Keratinocyte (primary cell): ENCODE measurements around the gene HNRNPM. TPM values are rescaled to one million over a fixed set of nuclear protein-coding genes. Genes with fewer than 3 reads are reported as not detected.
A peak's percentile ranks its signal among the peaks of the same experiment; 100 is the strongest.

Source experiments
- DNase-seq: peaks from one replicate; pipeline ENCODE4 v3.0.0-alpha.2; 2011; ENCODE audit warnings: low read depth, missing footprints, low spot score
- FAIRE-seq: peaks from 2 replicates; lab custom pipeline; 2011; peaks lifted over from hg19 to GRCh38; lab: Jason Lieb, UNC
- H2AFZ ChIP-seq: 2 replicates; pipeline ENCODE4 v1.6.0; 2012; ENCODE audit warnings: low read length, control low read depth, inconsistent platforms; ENCODE audit not compliant: control insufficient read depth
- H3K27ac ChIP-seq: 2 replicates; pipeline ENCODE4 v1.5.1; 2011; ENCODE audit warnings: low read length; ENCODE audit not compliant: control insufficient read depth, insufficient read depth
- H3K27me3 ChIP-seq: 3 replicates; pipeline ENCODE4 v1.6.0; 2011; ENCODE audit warnings: low read length; ENCODE audit not compliant: control insufficient read depth, insufficient read depth; ENCODE audit errors: extremely low read depth
- H3K36me3 ChIP-seq, 2 experiments: 2 replicates in 1 of 2; 3 replicates in 1 of 2; pipeline ENCODE4 v1.5.1; 2011; ENCODE audit warnings: low read length in 2 of 2, mild to moderate bottlenecking in 1 of 2; ENCODE audit not compliant: control insufficient read depth in 2 of 2, insufficient read depth in 2 of 2; ENCODE audit errors: extremely low read depth in 1 of 2
- H3K4me1 ChIP-seq: 3 replicates; pipeline ENCODE4 v1.5.1; 2011; ENCODE audit warnings: low read length; ENCODE audit not compliant: control insufficient read depth, insufficient read depth; ENCODE audit errors: extremely low read depth
- H3K4me2 ChIP-seq: 3 replicates; pipeline ENCODE4 v1.6.0; 2011; ENCODE audit warnings: low read depth, low read length; ENCODE audit not compliant: control insufficient read depth, insufficient read depth; ENCODE audit errors: extremely low read depth
- H3K4me3 ChIP-seq, 3 experiments: fragments of 200-600 bp in 1 of 3; sonication (generic) in 1 of 3; 2 replicates in 2 of 3; 3 replicates in 1 of 3; pipeline ENCODE4 v1.5.1; 2011 to 2016; ENCODE audit warnings: low read length in 3 of 3, mild to moderate bottlenecking in 3 of 3, control low read depth in 2 of 3, inconsistent platforms in 1 of 3, low read depth in 1 of 3, mixed read lengths in 1 of 3, mixed run types in 1 of 3, moderate library complexity in 1 of 3; ENCODE audit not compliant: control insufficient read depth in 2 of 3, insufficient read depth in 2 of 3; ENCODE audit errors: extremely low read depth in 1 of 3
- H3K79me2 ChIP-seq: 2 replicates; pipeline ENCODE4 v1.6.0; 2012; ENCODE audit warnings: low read length; ENCODE audit not compliant: control insufficient read depth, insufficient read depth
- H3K9ac ChIP-seq: 3 replicates; pipeline ENCODE4 v1.6.0; 2011; ENCODE audit warnings: low read length; ENCODE audit not compliant: control insufficient read depth, insufficient read depth; ENCODE audit errors: extremely low read depth
- H3K9me1 ChIP-seq: 3 replicates; pipeline ENCODE4 v1.6.0; 2011; ENCODE audit warnings: low read length; ENCODE audit not compliant: control insufficient read depth, insufficient read depth; ENCODE audit errors: extremely low read depth
- H3K9me3 ChIP-seq: 2 replicates; pipeline ENCODE4 v1.5.1; 2012; ENCODE audit warnings: low read depth, low read length; ENCODE audit not compliant: control insufficient read depth
- H4K20me1 ChIP-seq: 3 replicates; pipeline ENCODE4 v1.6.0; 2011; ENCODE audit warnings: low read length; ENCODE audit not compliant: control insufficient read depth, insufficient read depth; ENCODE audit errors: extremely low read depth
- EZH2 ChIP-seq: IDR thresholded peaks from one replicate; pipeline ENCODE4 v1.6.1; 2012; ENCODE audit warnings: inconsistent platforms, mild to moderate bottlenecking, low read length, moderate library complexity
- dilution Hi-C: fragments of 300-500 bp; cut with MboI; formaldehyde crosslinking; loops from one replicate; pipeline ENCODE4 v1.7.0; 2020; ENCODE audit warnings: low sequenced_read_pairs; ENCODE audit not compliant: extremely low pct_ligation_motif_present
- polyA plus RNA-seq, 5 experiments: library from polyadenylated mRNA; depleted of rRNA in 3 of 5; stranded (reverse) in 3 of 5; stranded (forward) in 1 of 5; unstranded in 1 of 5; fragments of >200 nt; gene quantifications; 1 replicate in 1 of 5; 2 replicates in 3 of 5; 3 replicates in 1 of 5; pipeline versions ENCODE4 v1.2.1 to v1.2.3, GENCODE V29; 2011 to 2012; ENCODE audit warnings: missing spikeins in 2 of 5, low read depth in 1 of 5, low replicate concordance in 1 of 5
- TF ChIP-seq, protein P1 (sequence below), 3 experiments: IDR thresholded peaks in 1 of 3; conservative IDR thresholded peaks in 1 of 3; optimal IDR thresholded peaks in 1 of 3; 2 replicates in 2 of 3; 3 replicates in 1 of 3; pipeline versions ENCODE3 to v1.5.1; 2011; ENCODE audit warnings: low read length in 3 of 3, mild to moderate bottlenecking in 3 of 3, moderate library complexity in 2 of 3, control low read depth in 1 of 3, inconsistent platforms in 1 of 3; ENCODE audit not compliant: insufficient read depth in 2 of 3; ENCODE audit errors: extremely low read depth in 1 of 3

The HNRNPM gene
- polyA plus RNA-seq, 1 donor (not counting 4 experiments of a cell fraction or from before 2014, with no cell fraction given), result 126 TPM

- FAIRE-seq, result no peak
- dilution Hi-C loops, result no loop called here
These were observed 46.8 kb downstream of the HNRNPM start for GRCh38 chr19:8491574-8491973.

GRCh38 chr19:8494158-8494557 lies 49.4 kb downstream of the HNRNPM start:
- no peaks in the 10 kb centered on the region for H3K9me3 ChIP-seq
- no peak overlapping the region for H3K4me3 ChIP-seq
- H3K27me3 ChIP-seq, result no peaks in the 10 kb centered on the region
- dilution Hi-C loops, result no loop called here
- no peak overlapping the region for H3K27ac ChIP-seq
- H3K36me3 ChIP-seq, result peaks cover 0 to under 1% of the 10 kb centered on the region in 2 experiments
- DNase-seq (no peak), FAIRE-seq (no peak)
- H4K20me1 ChIP-seq, result no peaks in the 10 kb centered on the region
- peak overlapping the region; percentile 54 for H3K4me2 ChIP-seq
- H3K9ac ChIP-seq, result peak overlapping the region; percentile 9
- no peaks in the 10 kb centered on the region for H3K79me2 ChIP-seq
- no peaks in the 10 kb centered on the region for H3K9me1 ChIP-seq
- peaks cover 21% of the 10 kb centered on the region for H3K4me1 ChIP-seq
- peak overlapping the region; percentile 77 for H2AFZ ChIP-seq
- TF ChIP-seq, protein P1, sequence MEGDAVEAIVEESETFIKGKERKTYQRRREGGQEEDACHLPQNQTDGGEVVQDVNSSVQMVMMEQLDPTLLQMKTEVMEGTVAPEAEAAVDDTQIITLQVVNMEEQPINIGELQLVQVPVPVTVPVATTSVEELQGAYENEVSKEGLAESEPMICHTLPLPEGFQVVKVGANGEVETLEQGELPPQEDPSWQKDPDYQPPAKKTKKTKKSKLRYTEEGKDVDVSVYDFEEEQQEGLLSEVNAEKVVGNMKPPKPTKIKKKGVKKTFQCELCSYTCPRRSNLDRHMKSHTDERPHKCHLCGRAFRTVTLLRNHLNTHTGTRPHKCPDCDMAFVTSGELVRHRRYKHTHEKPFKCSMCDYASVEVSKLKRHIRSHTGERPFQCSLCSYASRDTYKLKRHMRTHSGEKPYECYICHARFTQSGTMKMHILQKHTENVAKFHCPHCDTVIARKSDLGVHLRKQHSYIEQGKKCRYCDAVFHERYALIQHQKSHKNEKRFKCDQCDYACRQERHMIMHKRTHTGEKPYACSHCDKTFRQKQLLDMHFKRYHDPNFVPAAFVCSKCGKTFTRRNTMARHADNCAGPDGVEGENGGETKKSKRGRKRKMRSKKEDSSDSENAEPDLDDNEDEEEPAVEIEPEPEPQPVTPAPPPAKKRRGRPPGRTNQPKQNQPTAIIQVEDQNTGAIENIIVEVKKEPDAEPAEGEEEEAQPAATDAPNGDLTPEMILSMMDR (optimal IDR thresholded peaks at IDR 0.05 in 1 of 3, IDR thresholded peaks at IDR 0.05 in 1 of 3, conservative IDR thresholded peaks at IDR 0.05 in 1 of 3; ENCODE audit: extremely low read depth in 1 of 3, insufficient read depth in 2 of 3, low read length in 3 of 3), result no peak
- TF ChIP-seq EZH2, result no peak

More at GRCh38 chr19:8491574-8491973, 46.8 kb downstream of the HNRNPM start:
- Histone ChIP-seq H4K20me1 (peaks cover 2% of the 10 kb centered on the region), H2AFZ (no peak overlapping the region), H3K4me1 (peaks cover 25% of the 10 kb centered on the region), H3K9ac (no peak overlapping the region), H3K4me2 (no peak overlapping the region), H3K36me3 (peaks cover 21 to 23% of the 10 kb centered on the region in 2 experiments), H3K9me1 (no peaks in the 10 kb centered on the region), H3K27ac (no peak overlapping the region), H3K79me2 (peaks cover 3% of the 10 kb centered on the region), H3K9me3 (no peaks in the 10 kb centered on the region), H3K27me3 (no peaks in the 10 kb centered on the region), H3K4me3 (no peak overlapping the region)
- no peak for TF ChIP-seq EZH2
- TF ChIP-seq, protein P1 (optimal IDR thresholded peaks at IDR 0.05 in 1 of 3, IDR thresholded peaks at IDR 0.05 in 1 of 3, conservative IDR thresholded peaks at IDR 0.05 in 1 of 3; ENCODE audit: extremely low read depth in 1 of 3, insufficient read depth in 2 of 3, low read length in 3 of 3), result no peak
- no peak for DNase-seq
